ENCODE measurements around the gene WDR72. TPM values are rescaled to one million over a fixed set of nuclear protein-coding genes. Genes with fewer than 3 reads are reported as not detected.

WDR72 gene
- total and polyA plus RNA-seq, 11 donors, result 0.01 to 0.11 (median 0.08) TPM; not detected in 8

DNA sequence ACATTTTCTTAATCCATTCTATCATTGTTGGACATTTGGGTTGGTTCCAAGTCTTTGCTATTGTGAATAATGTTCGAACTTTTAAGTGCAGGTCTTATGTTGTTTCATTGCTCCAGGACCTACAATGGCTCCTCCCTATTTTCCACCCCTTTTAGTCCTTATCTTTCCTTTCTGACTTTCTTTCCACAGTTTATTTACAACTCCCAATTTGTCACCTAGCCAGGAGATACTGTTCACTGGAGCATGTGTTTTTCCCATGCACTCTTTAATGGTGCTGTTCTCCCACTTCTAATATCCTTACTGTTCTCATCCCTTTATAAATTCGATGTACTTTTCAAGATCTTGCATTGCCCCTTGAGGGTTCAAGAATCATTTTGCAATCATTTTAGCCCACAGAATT is 290.0 kb downstream of the WDR72 start:
- no peak for DNase-seq
- 83 to 92% (median 88%) methylated on average over 2 of the region's 2 CpGs for WGBS, 4 donors
- no peak for TF ChIP-seq POLR2A (IDR thresholded peaks at IDR 0.05)
- TF ChIP-seq, protein P1, sequence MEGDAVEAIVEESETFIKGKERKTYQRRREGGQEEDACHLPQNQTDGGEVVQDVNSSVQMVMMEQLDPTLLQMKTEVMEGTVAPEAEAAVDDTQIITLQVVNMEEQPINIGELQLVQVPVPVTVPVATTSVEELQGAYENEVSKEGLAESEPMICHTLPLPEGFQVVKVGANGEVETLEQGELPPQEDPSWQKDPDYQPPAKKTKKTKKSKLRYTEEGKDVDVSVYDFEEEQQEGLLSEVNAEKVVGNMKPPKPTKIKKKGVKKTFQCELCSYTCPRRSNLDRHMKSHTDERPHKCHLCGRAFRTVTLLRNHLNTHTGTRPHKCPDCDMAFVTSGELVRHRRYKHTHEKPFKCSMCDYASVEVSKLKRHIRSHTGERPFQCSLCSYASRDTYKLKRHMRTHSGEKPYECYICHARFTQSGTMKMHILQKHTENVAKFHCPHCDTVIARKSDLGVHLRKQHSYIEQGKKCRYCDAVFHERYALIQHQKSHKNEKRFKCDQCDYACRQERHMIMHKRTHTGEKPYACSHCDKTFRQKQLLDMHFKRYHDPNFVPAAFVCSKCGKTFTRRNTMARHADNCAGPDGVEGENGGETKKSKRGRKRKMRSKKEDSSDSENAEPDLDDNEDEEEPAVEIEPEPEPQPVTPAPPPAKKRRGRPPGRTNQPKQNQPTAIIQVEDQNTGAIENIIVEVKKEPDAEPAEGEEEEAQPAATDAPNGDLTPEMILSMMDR (IDR thresholded peaks at IDR 0.05), result no peak
- H3K9me3 ChIP-seq, result peaks cover 0 to 3% (median 0%) of the 10 kb centered on the region in 12 donors
- ATAC-seq, result no peak
- no peaks in the 10 kb centered on the region for H3K4me1 ChIP-seq
- H3K27ac ChIP-seq, result no peak overlapping the region
- no peaks in the 10 kb centered on the region for H3K36me3 ChIP-seq
- intact Hi-C loops (cut with DNase I), result no loop called here
- H3K27me3 ChIP-seq, result peaks cover 0 to 3% (median 0%) of the 10 kb centered on the region in 9 donors
- no peak overlapping the region for H3K4me3 ChIP-seq

Other genes starting within 250 kb of the WDR72 start
- under 1 TPM in 6 of 9 donors, not detected in 3; 0.07 to 0.71 (median 0.39) TPM for gene UNC13C, start 218.8 kb upstream of the WDR72 start, total RNA-seq
- not detected for gene UNC13C, start 218.8 kb upstream of the WDR72 start, polyA plus RNA-seq

All from heart left ventricle (tissue), 16 donors.